SK-N-SH (cell line): ENCODE results near the gene HIRA.

ENCODE experiments used
- CTCF ChIP-seq: fragments of 200-600 bp; sonication (generic); IDR thresholded peaks from 2 replicates; pipeline ENCODE4 v1.6.1; 2017; ENCODE audit warnings: antibody characterized with exemption, mild to moderate bottlenecking, moderate library complexity
- REST ChIP-seq: IDR thresholded peaks from 2 replicates; pipeline ENCODE4 v1.6.1; 2012; ENCODE audit warnings: mild to moderate bottlenecking, low read depth, low read length, moderate library complexity
- SIN3A ChIP-seq: IDR thresholded peaks from 2 replicates; pipeline ENCODE4 v1.6.1; 2012; ENCODE audit warnings: low read depth, mild to moderate bottlenecking, low read length, moderate library complexity, borderline replicate concordance
- YY1 ChIP-seq: IDR thresholded peaks from 2 replicates; pipeline ENCODE4 v1.4.0; 2012; ENCODE audit warnings: low read depth, mild to moderate bottlenecking

- no peak for TF ChIP-seq YY1
- TF ChIP-seq CTCF: no peak
- TF ChIP-seq REST: no peak
- no peak for TF ChIP-seq SIN3A
Observed at GRCh38 chr22:19404676-19405075, 26.9 kb downstream of the HIRA start.
